Immature natural killer cell (primary cell): ENCODE measurements around the gene ANKRD18A. TPM values are rescaled to one million over a fixed set of nuclear protein-coding genes. Genes with fewer than 3 reads are reported as not detected.
A peak's percentile ranks its signal among the peaks of the same experiment; 100 is the strongest.

ENCODE experiments used
- DNase-seq, 3 donors: peaks; one replicate each; pipeline ENCODE4 v3.0.0; 2022; ENCODE audit warnings: mixed read lengths in 1 of 3
- H3K27ac Mint-ChIP-seq, 6 donors: one replicate each; pipeline ENCODE4 v1.8.0; 2020; ENCODE audit warnings: mixed read lengths in 6 of 6, mild to moderate bottlenecking in 5 of 6, inconsistent platforms in 4 of 6, moderate library complexity in 3 of 6
- H3K27me3 Mint-ChIP-seq, 3 donors: one replicate each; pipeline ENCODE4 v1.8.0; 2020 to 2021; ENCODE audit warnings: low read depth in 3 of 3, mild to moderate bottlenecking in 3 of 3, mixed read lengths in 3 of 3, moderate library complexity in 3 of 3, inconsistent platforms in 1 of 3
- H3K36me3 Mint-ChIP-seq, 3 donors: one replicate each; pipeline ENCODE4 v1.8.0; 2020; ENCODE audit warnings: mixed read lengths in 3 of 3, inconsistent platforms in 2 of 3, mild to moderate bottlenecking in 2 of 3
- H3K4me1 Mint-ChIP-seq, 2 donors: one replicate each; pipeline ENCODE4 v1.8.0; 2020; ENCODE audit warnings: inconsistent platforms in 2 of 2, mild to moderate bottlenecking in 2 of 2, mixed read lengths in 2 of 2, moderate library complexity in 1 of 2
- H3K4me3 Mint-ChIP-seq, 5 donors: one replicate each; pipeline ENCODE4 v1.8.0; 2020; ENCODE audit warnings: mild to moderate bottlenecking in 5 of 5, mixed read lengths in 5 of 5, inconsistent platforms in 3 of 5, moderate library complexity in 3 of 5
- H3K9me3 Mint-ChIP-seq, 6 donors: one replicate each; pipeline ENCODE4 v1.8.0; 2020; ENCODE audit warnings: mild to moderate bottlenecking in 6 of 6, mixed read lengths in 6 of 6, inconsistent platforms in 4 of 6, moderate library complexity in 3 of 6
- polyA plus RNA-seq, 3 donors: library from polyadenylated mRNA; unstranded; fragments of 300-500 nt; fragmentation: Illumina TruSeq; gene quantifications; one replicate each; pipeline ENCODE4 v1.2.3, GENCODE V29; 2021

The ANKRD18A gene
- polyA plus RNA-seq, 3 donors from 2014 or later, result not detected

DNA sequence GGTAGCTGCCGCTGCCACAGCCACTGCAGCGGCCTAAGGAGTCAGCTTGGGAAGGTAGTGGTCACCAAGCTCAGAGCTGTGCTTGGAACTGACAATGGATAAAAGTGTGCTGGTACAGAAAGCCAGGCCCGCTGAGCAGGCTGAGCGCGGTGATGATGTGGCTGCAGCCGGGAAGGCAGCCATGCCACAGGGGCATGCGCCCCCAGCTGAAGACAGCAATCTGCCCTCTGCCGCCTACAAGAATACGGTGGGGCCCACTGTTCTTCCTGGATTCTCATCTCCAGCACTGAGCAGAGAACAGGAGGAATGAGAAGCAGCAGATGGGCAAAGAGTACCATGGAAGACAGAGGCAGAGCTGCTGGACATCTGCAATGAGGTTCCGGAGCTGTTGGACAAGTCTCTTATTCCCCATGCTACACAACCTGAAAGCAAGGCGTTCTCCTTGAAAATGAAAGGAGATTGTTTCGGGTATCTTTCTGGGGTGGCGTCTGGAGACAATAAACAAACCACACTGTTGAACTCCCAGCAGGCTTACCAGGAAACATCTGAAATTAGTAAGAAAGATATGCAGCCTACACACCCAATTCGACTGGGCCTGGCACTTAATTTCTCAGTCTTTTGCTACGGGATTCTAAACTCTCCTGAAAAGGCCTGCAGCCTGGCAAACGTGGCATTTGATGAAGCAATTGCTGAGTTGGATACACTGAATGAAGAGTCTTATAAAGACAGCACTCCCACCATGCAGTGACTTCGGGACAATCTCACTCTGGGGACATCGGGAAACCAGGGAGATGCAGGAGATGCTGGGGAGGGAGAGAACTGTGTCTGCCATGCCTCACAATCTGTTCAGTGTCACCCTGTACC, 22.8 kb upstream of the ANKRD18A start:
- DNase-seq, result no peak
- no peaks in the 10 kb centered on the region for H3K36me3 Mint-ChIP-seq
- H3K9me3 Mint-ChIP-seq, result no peaks in the 10 kb centered on the region
- H3K27me3 Mint-ChIP-seq, result peaks cover 5 to 8% (median 5%) of the 10 kb centered on the region in 3 donors
- no peak overlapping the region for H3K4me3 Mint-ChIP-seq
- H3K4me1 Mint-ChIP-seq, result no peaks in the 10 kb centered on the region
- H3K27ac Mint-ChIP-seq, result no peak overlapping the region

DNA sequence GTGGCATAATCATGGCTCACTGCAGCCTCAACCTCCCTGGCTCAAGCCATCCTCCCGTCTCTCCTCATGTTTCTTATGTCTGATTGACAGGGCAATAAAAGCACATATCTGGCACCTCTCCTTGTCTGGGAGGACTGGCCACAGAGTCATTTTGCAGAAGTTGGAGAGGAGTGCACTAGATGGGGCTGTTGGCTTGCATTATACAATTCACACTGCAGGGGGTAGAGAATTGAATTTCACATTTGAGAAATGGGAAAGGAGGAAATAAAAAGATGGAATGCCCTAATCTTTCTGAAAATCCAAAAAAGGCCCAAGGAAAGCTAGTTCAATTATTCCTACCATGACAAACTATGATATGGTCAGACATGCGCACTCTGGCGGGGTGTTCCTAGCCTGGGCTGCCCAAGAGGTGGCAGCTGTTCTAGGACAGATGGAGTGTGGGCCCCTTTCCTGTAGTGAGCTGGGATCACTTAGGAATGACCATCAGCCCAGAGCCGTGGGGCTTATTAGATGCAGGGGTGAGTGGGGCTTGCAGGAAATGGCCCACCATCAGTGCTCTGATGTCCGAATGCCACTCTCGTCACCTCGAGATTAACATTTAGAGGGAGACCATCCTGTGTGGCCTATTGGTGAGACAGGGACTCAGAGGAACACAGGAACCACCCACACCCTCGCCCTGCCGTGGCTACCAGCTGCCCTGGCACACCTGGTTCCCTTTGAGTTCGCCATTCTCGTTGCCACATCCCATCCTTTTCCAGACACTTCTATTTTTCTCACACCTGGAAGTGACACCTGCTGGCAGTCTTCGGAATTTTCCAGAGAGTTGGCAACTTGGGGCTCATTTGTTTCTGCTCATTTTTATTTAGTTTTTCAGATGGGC, 21.8 kb upstream of the ANKRD18A start:
- Mint-ChIP-seq H3K4me3 (no peak overlapping the region), H3K9me3 (no peaks in the 10 kb centered on the region), H3K27me3 (peaks cover 4 to 8% (median 5%) of the 10 kb centered on the region in 3 donors), H3K4me1 (no peaks in the 10 kb centered on the region), H3K27ac (no peak overlapping the region), H3K36me3 (no peaks in the 10 kb centered on the region)
- DNase-seq, result no peak

DNA sequence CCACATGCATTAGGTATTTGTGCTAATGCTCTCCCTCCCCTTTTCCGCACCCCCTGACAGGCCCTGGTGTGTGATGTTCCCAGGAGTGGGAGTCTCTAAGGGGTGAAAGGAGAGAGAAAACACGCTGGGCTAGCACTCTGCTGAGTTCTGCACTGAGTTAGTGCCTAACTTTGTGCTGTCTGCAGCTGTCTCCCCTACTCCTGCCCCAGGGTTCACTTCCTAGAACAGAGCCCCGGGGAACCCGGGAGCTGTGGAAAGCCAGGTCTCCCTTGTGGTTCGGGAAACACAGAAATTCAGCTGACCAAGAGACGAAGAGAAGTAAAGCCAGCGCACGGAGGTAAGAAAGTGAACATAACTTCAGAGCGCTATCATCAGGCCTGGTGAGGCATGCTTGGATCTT, 20.7 kb upstream of the ANKRD18A start:
- Mint-ChIP-seq H3K9me3 (no peaks in the 10 kb centered on the region), H3K4me1 (no peaks in the 10 kb centered on the region), H3K36me3 (no peaks in the 10 kb centered on the region), H3K27ac (no peak overlapping the region), H3K4me3 (no peak overlapping the region), H3K27me3 (peaks cover 4 to 8% (median 5%) of the 10 kb centered on the region in 3 donors)
- DNase-seq, result no peak

DNA sequence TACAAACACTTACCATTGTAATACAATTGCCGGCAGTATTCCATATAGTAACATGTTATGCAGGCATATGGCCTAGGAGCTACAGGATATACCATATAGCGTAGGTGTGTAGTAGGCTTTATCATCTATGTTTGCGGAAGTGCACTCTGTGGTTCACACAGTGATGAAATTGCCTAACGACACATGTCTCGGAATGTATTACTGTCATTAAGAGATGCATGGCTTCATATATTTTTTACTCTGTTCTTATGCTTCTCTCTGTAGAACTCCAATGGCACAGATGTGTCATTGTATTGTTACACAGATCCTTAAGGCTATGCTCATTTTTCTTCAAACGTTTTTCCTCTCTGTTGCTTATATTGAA, 19.2 kb upstream of the ANKRD18A start:
- H3K4me3 Mint-ChIP-seq, result no peak overlapping the region
- no peak overlapping the region for H3K27ac Mint-ChIP-seq
- no peaks in the 10 kb centered on the region for H3K4me1 Mint-ChIP-seq
- no peaks in the 10 kb centered on the region for H3K9me3 Mint-ChIP-seq
- H3K36me3 Mint-ChIP-seq, result no peaks in the 10 kb centered on the region
- H3K27me3 Mint-ChIP-seq, result peaks cover 3 to 6% (median 5%) of the 10 kb centered on the region in 3 donors
- no peak for DNase-seq

DNA sequence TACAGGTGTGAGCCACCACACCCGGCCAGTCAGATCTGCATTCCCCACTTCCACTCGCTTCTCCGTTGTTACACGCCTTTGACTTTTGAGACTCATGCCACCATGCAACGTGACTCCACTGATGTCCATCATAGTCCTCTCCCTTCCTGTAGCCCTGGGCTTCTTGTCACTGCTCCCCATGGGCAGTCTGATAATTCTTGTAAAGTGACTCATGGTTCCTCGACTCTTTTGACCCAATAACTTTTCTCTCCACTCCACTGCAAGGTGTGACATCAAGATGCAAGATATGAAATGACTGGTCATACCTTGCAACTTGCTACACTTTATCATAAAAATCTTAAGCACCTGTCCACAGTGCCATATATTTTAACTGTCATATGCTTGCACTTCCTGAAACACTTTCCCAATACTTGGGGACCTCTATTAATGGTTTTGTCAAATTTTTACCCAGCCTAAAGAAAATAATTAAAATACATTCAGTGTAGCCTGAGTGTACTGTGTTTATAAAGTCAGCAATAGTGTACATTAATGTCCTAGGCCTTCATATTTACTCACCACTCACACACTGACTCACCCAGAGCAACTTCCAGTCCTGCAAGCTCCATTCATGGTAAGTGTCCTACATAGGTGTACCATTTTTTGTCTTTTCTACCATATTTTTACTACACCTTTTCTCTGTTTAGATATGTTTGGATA, 18.6 kb upstream of the ANKRD18A start:
- H3K27ac Mint-ChIP-seq, result no peak overlapping the region
- no peaks in the 10 kb centered on the region for H3K9me3 Mint-ChIP-seq
- no peaks in the 10 kb centered on the region for H3K4me1 Mint-ChIP-seq
- H3K4me3 Mint-ChIP-seq, result no peak overlapping the region
- H3K36me3 Mint-ChIP-seq, result no peaks in the 10 kb centered on the region
- peaks cover 3 to 6% (median 6%) of the 10 kb centered on the region in 3 donors for H3K27me3 Mint-ChIP-seq
- no peak for DNase-seq

DNA sequence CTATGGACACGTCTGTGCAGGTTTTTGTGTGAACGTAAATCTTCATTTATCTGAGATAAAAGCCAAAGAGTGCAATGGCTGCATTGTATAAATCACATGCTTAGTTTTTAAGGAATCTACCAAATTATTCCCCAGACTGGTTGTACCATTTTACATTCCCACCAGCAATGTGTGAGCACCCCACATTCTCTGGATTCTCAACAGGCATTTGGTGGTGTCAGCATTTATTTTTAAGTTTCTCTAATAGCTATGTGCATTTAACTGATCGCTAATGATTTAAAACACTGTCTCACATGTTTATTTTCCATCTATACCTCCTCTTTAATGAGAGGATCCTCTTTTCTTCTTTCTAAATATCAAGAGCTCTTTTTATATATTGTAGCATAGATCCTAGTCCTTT, 13.9 kb upstream of the ANKRD18A start:
- DNase-seq, result no peak
- H3K9me3 Mint-ChIP-seq, result no peaks in the 10 kb centered on the region
- no peaks in the 10 kb centered on the region for H3K36me3 Mint-ChIP-seq
- no peaks in the 10 kb centered on the region for H3K4me1 Mint-ChIP-seq
- H3K4me3 Mint-ChIP-seq, result no peak overlapping the region
- H3K27ac Mint-ChIP-seq, result no peak overlapping the region
- peaks cover 1 to 10% (median 5%) of the 10 kb centered on the region in 3 donors for H3K27me3 Mint-ChIP-seq

DNA sequence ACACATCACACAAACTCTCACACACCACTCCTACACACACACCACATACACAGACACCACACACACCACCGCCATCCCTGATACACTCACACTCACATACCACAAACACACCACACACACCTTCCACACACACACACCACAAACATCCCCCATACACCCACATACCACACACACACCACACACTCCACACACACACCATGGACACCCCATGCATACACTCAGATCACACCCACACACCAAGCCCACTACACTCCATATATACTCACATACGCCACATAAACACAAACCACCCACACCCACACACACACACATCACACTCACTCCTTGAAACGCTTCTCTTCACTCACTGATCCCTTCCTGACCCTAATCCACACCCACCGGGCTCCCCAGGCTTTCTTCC, 9.1 kb upstream of the ANKRD18A start:
- peaks cover 0 to 6% (median 0%) of the 10 kb centered on the region in 3 donors for H3K36me3 Mint-ChIP-seq
- no peaks in the 10 kb centered on the region for H3K4me1 Mint-ChIP-seq
- H3K27me3 Mint-ChIP-seq, result peaks cover 10 to 18% (median 12%) of the 10 kb centered on the region in 3 donors
- no peak overlapping the region for H3K27ac Mint-ChIP-seq
- peaks cover 2 to 13% (median 9%) of the 10 kb centered on the region in 6 donors for H3K9me3 Mint-ChIP-seq
- H3K4me3 Mint-ChIP-seq, result no peak overlapping the region
- no peak for DNase-seq

DNA sequence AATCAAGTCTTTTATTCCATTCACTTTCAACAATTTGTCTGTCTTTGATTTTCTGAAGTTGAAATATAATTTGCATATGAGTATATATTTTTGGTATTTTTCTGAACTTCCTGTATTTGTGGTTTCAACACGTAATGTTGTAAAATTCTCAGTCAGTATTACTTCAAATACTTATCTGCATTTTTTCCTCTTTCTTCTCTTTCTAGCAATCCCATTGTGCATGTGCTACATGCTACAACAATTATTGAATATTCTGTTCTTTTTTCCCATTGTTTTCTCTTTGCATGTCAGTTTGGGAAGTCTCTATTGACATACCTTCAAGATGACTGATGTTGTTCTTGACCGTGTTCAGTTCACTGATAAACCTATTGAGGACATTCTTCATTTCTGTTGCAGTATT, 5.6 kb upstream of the ANKRD18A start:
- Mint-ChIP-seq H3K4me1 (peaks cover 8 to 12% of the 10 kb centered on the region in 2 donors), H3K4me3 (no peak overlapping the region), H3K27ac (no peak overlapping the region), H3K27me3 (peaks cover 29 to 33% (median 30%) of the 10 kb centered on the region in 3 donors), H3K9me3 (peaks cover 4 to 26% (median 19%) of the 10 kb centered on the region in 6 donors), H3K36me3 (peaks cover 0 to 6% (median 3%) of the 10 kb centered on the region in 3 donors)
- no peak for DNase-seq

DNA sequence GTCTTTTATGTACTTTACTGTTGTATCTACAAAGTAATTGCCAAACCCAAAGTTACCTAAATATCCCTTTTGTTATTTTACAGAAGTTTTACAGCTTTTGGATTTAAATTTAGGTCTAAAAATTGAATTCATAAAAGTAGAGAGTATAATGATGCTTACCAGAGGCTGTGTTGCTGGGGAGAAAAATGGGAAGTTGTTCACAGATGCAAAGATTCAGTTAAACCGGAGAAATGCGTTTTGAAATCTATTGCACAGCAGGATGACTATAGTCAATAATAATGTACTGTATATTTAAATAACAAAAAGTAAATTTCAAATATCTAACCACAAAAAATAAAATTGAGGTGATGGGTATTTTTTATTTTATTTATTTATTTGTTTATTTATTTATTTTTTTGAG, 2.6 kb upstream of the ANKRD18A start:
- H3K27ac Mint-ChIP-seq, result no peak overlapping the region
- peaks cover 12 to 19% of the 10 kb centered on the region in 2 donors for H3K4me1 Mint-ChIP-seq

DNA sequence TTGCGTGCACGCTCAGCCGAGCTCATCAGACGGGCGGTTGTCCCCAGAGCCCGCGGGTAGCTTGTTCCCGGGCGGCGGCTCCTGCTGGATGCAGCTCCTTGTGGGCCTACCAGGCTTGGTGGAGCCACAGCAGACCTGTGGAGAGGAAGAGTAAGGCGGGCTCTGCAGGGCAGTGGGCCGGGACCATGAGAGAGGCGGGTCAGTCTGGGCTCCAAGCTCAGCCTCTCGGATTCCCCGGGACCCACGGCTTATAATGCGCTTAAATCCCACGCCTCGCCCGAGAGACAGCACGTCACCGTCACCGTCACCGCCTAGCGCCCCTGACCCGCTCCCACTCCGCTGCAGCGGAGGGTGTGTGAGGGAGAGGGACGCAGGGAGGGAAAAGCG, 1.9 kb upstream of the ANKRD18A start:
- peak overlapping the region in 4 of 5 donors; percentile 51 to 75 (median 67) for H3K4me3 Mint-ChIP-seq
- DNase-seq, result no peak
- no peak overlapping the region for H3K27ac Mint-ChIP-seq
- peaks cover 4 to 26% (median 19%) of the 10 kb centered on the region in 6 donors for H3K9me3 Mint-ChIP-seq
- H3K4me1 Mint-ChIP-seq, result peaks cover 12 to 19% of the 10 kb centered on the region in 2 donors
- H3K27me3 Mint-ChIP-seq, result peaks cover 32 to 42% (median 36%) of the 10 kb centered on the region in 3 donors
- peaks cover 0 to 6% (median 3%) of the 10 kb centered on the region in 3 donors for H3K36me3 Mint-ChIP-seq

More for the DNA sequence above, 2.6 kb upstream of the ANKRD18A start:
- peaks cover 0 to 6% (median 3%) of the 10 kb centered on the region in 3 donors for H3K36me3 Mint-ChIP-seq
- peaks cover 4 to 26% (median 19%) of the 10 kb centered on the region in 6 donors for H3K9me3 Mint-ChIP-seq
- DNase-seq, result no peak
- peaks cover 31 to 38% (median 34%) of the 10 kb centered on the region in 3 donors for H3K27me3 Mint-ChIP-seq
- peak overlapping the region; percentile 27 to 75 (median 41) for H3K4me3 Mint-ChIP-seq

DNA sequence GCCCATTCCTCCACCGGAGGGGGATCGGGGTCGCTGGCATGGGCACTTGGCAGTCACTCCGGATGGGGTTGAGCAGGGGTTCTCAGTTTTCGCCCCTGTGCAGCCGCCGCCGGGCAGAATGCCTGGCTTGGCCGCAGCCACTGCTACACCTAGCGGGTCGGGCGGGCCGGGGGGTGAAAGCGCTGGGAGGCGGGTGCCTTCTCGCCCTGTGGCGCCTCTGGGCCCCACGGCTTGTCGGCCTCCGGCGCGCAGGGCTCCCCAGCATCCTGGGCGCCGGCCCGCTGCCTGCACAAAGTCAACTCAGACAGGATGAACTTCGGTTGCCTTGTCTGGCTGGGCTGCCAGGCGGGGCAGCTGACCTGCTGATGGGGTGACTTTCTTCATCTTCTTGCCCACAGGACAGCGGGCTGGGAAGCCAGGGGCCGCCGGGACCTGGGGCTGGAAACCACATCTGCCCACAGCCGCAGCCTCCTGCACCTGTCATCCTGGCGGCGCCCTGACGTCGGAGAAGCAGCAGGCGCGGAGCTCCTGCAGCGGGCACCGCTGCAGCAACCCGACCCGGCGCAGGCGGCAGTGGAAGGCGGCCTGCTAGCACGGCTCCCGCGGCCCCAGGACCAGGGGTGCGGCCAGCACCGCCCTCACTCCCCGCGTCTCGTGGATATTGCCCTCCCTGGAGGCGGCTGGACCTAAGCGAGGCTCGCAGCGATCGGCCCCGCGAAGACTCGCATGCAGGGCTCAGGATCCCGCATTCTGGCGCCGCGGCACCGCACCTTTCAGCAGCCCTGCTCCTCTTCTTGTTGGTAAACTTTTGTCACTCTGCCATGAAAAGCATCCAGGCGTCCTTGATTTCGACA, 1.3 kb upstream of the ANKRD18A start:
- H3K27ac Mint-ChIP-seq, result no peak overlapping the region
- H3K4me1 Mint-ChIP-seq, result peaks cover 12 to 19% of the 10 kb centered on the region in 2 donors
- peaks cover 0 to 6% (median 3%) of the 10 kb centered on the region in 3 donors for H3K36me3 Mint-ChIP-seq
- H3K9me3 Mint-ChIP-seq, result peaks cover 4 to 26% (median 19%) of the 10 kb centered on the region in 6 donors
- H3K4me3 Mint-ChIP-seq, result peak overlapping the region in 4 of 5 donors; percentile 51 to 72 (median 67)
- peaks cover 28 to 44% (median 36%) of the 10 kb centered on the region in 3 donors for H3K27me3 Mint-ChIP-seq
- DNase-seq, result peak in 2 of 3 donors; percentile 7 to 18

DNA sequence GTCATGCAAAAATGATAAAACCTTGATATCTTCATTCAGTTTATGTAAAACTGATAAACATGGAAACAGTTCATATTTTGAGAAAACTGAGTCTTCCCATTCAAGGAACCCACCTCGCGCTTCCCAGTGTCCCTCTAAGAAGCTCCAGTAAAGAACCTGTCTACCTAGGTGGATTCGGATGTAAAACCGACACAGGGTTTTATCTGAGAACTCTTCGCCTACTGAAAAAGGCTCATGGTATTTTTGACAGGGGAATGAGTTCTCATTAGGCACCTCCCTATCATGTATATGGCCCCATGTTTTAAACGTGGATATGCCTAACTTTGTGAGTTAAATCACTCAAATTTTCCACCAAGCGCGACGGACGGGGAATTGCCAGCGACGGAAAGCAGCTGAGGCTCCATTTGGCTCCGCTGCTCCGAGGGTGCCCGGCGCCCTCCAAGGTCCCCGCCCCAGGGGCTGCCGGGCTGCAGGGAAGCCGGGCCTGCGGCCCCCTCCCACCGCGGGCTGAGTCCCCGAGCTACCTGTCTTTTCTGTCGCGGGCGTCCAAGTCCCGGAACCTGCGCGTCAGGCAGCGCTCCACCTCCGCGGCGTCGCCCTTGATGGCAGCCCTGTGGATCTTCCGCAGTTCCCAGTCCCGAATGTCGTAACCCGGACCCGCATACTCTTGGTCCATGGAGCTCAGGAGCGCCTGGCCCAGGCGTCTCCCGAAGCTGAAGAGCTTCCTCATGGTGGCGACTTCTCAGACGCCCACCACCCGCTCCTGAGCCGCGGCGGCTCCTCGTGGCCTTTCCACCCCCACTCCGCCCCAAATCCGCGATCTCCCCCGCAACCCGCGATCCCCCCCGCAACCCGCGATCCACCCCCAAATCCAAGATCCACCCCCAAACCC, 594 bp downstream of the ANKRD18A start:
- DNase-seq, result no peak
- H3K36me3 Mint-ChIP-seq, result peaks cover 0 to 3% (median 0%) of the 10 kb centered on the region in 3 donors
- H3K9me3 Mint-ChIP-seq, result peaks cover 4 to 18% (median 12%) of the 10 kb centered on the region in 6 donors
- H3K4me1 Mint-ChIP-seq, result peaks cover 12 to 19% of the 10 kb centered on the region in 2 donors
- H3K4me3 Mint-ChIP-seq, result peak overlapping the region; percentile 64 to 77 (median 72)
- peaks cover 26 to 35% (median 27%) of the 10 kb centered on the region in 3 donors for H3K27me3 Mint-ChIP-seq
- no peak overlapping the region for H3K27ac Mint-ChIP-seq
